A673 (cell line): ENCODE data around the gene FNDC5.

Source experiments
- CTCF ChIP-seq: fragments of 300-800, 200-600 bp; sonication (generic); conservative IDR thresholded peaks from 2 replicates; pipeline ENCODE4 v1.5.1; 2017; ENCODE audit warnings: low read depth, mild to moderate bottlenecking, antibody characterized with exemption, low read length, moderate library complexity, mixed read lengths
- EZH2 ChIP-seq: fragments of 200-600 bp; sonication (generic); IDR thresholded peaks from 2 replicates; pipeline ENCODE4 v1.6.1; 2017; ENCODE audit warnings: borderline replicate concordance, low read depth, mild to moderate bottlenecking, mixed read lengths, antibody characterized with exemption, low read length; ENCODE audit not compliant: poor library complexity, severe bottlenecking

DNA sequence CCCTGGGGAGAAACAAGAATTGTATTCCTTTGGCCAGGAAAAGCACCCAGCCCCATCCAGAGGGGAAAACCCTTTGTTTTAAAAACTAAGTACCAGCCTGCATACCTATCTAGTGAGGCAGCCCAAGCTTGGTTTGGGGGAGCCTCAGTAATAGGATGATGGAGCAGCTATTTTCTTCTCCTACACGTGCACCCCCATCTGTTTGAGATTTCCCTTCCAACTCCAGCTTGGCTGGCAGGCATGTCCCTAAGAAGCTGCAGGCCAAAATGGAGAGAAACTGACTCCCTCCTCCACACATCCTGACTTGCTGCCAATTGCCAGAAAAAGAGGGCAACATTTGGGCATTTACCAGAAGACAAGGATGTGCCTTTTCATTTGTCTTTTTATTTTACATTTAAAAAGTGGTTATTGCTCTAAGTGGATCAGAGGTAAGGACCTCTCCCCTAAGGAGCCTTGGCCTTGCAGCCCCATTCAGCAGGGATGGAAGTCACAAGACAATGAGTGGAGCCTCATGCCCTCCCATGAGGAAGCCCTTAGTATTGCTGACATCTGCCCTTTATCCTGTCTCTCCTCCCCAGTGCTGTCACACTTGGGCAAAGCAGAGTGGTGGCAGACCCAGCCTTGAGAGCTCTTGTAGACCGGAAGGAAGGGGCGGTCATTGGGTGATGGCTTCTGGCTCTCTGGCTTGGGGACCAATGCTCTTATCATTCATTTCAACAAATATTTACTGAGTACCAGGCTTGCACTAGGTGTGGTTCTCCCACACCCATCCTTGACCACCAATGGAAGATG is 8.6 kb downstream of the FNDC5 start:
- TF ChIP-seq CTCF (no peak), EZH2 (no peak)
